Endodermal cell (in vitro differentiated cells): ENCODE measurements around the gene MARK3. TPM values are rescaled to one million over a fixed set of nuclear protein-coding genes. Genes with fewer than 3 reads are reported as not detected.

Experiments used
- DNase-seq: peaks from one replicate; pipeline ENCODE4 v3.0.0-alpha.2; 2017
- H3K27ac ChIP-seq: 2 replicates; pipeline ENCODE4 v1.5.1; 2013; ENCODE audit warnings: mild to moderate bottlenecking, low read depth, low read length, moderate library complexity
- H3K27me3 ChIP-seq: 2 replicates; pipeline ENCODE4 v1.6.1; 2013; ENCODE audit warnings: mild to moderate bottlenecking, low read length, moderate library complexity; ENCODE audit not compliant: insufficient read depth, control insufficient read depth, poor library complexity, severe bottlenecking
- H3K36me3 ChIP-seq: 2 replicates; pipeline ENCODE4 v1.7.0; 2013; ENCODE audit warnings: mild to moderate bottlenecking, low read length, moderate library complexity; ENCODE audit not compliant: control insufficient read depth, insufficient read depth
- H3K4me1 ChIP-seq: one replicate; pipeline ENCODE4 v1.7.0; 2013; ENCODE audit warnings: low read length; ENCODE audit not compliant: control insufficient read depth, insufficient read depth
- H3K4me3 ChIP-seq: 2 replicates; pipeline ENCODE4 v1.5.1; 2013; ENCODE audit warnings: mild to moderate bottlenecking, low read length, moderate library complexity
- H3K9ac ChIP-seq: 2 replicates; pipeline ENCODE4 v1.6.1; 2013; ENCODE audit warnings: mild to moderate bottlenecking, low read length, moderate library complexity; ENCODE audit not compliant: poor library complexity, severe bottlenecking; ENCODE audit errors: extremely low read depth
- H3K9me3 ChIP-seq: 2 replicates; pipeline ENCODE4 v1.6.1; 2013; ENCODE audit warnings: mild to moderate bottlenecking, low read length, moderate library complexity; ENCODE audit not compliant: control insufficient read depth
- H3K27ac Mint-ChIP-seq: 2 replicates; pipeline ENCODE4 v1.8.0; 2020; ENCODE audit warnings: mixed read lengths
- H3K27me3 Mint-ChIP-seq: 2 replicates; pipeline ENCODE4 v1.8.0; 2021; ENCODE audit warnings: mild to moderate bottlenecking, mixed read lengths; ENCODE audit not compliant: insufficient read depth
- H3K36me3 Mint-ChIP-seq: 2 replicates; pipeline ENCODE4 v1.8.0; 2020; ENCODE audit warnings: low read depth, mixed read lengths
- H3K4me1 Mint-ChIP-seq: 2 replicates; pipeline ENCODE4 v1.8.0; 2020; ENCODE audit warnings: mixed read lengths
- H3K4me3 Mint-ChIP-seq: 2 replicates; pipeline ENCODE4 v1.8.0; 2020; ENCODE audit warnings: mild to moderate bottlenecking, moderate library complexity, mixed read lengths
- H3K9me3 Mint-ChIP-seq: 2 replicates; pipeline ENCODE4 v1.8.0; 2020; ENCODE audit warnings: mild to moderate bottlenecking, mixed read lengths
- WGBS, 2 experiments: methylation state at CpG; one replicate each; pipeline versions ENCODE4 v1.1.5 to v1.1.7; 2013; ENCODE audit warnings: missing lambda C conversion rate in 2 of 2, mixed read lengths in 1 of 2; ENCODE audit not compliant: insufficient coverage in 1 of 2, insufficient read length in 1 of 2; 5-methylcytosine and 5-hydroxymethylcytosine counted together
- total RNA-seq, 2 donors: library from RNA; stranded (reverse); fragmentation: NEBNext Ultra II Directional in 1 of 2; extraction: Animal tissue kit (Norgen Biotek cat#: 25700) in 1 of 2; gene quantifications; 2 replicates in 1 of 2; 3 replicates in 1 of 2; pipeline ENCODE4 v1.2.1, GENCODE V29; 2021
- TF ChIP-seq, protein P1 (sequence below): fragments of 200-600 bp; sonication (generic); conservative IDR thresholded peaks from 2 replicates; pipeline ENCODE4 v1.5.0; 2021; ENCODE audit warnings: antibody characterized with exemption, mild to moderate bottlenecking

Gene MARK3
- total RNA-seq, 2 donors from 2014 or later: 95.8 to 106 TPM

DNA sequence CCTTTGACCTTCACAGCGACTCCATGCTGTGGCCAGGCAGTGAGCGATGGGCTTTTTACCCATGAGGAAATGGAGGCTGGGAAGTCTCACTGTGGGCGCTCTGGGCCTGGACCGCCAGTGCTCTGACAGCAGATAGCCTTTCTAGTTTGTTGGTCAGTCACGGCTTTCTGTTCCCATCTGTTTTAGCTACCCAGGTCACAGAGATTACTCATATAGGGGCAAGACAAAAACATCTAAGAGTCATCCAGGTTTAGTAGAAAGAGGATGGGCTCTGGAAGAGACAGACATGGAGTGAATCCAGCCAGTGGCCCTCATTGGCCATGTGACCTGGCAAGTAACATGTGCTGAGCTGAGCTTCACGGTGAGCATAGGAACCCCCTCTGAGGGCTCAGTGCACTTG lies 68.6 kb downstream of the MARK3 start:
- no peak overlapping the region for H3K27ac ChIP-seq
- Mint-ChIP-seq H3K4me1 (peaks cover 30% of the 10 kb centered on the region), H3K27ac (no peak overlapping the region), H3K9me3 (no peaks in the 10 kb centered on the region), H3K27me3 (no peaks in the 10 kb centered on the region), H3K36me3 (peaks cover 28% of the 10 kb centered on the region), H3K4me3 (no peak overlapping the region)
- no peak for DNase-seq
- H3K36me3 ChIP-seq: peaks cover 39% of the 10 kb centered on the region
- no peak overlapping the region for H3K9ac ChIP-seq
- WGBS, 2 experiments: 92 to 98% methylated on average over 5 to 6 of the region's 6 CpGs
- H3K4me1 ChIP-seq: peaks cover 17% of the 10 kb centered on the region
- H3K9me3 ChIP-seq: no peaks in the 10 kb centered on the region
- TF ChIP-seq, protein P1, sequence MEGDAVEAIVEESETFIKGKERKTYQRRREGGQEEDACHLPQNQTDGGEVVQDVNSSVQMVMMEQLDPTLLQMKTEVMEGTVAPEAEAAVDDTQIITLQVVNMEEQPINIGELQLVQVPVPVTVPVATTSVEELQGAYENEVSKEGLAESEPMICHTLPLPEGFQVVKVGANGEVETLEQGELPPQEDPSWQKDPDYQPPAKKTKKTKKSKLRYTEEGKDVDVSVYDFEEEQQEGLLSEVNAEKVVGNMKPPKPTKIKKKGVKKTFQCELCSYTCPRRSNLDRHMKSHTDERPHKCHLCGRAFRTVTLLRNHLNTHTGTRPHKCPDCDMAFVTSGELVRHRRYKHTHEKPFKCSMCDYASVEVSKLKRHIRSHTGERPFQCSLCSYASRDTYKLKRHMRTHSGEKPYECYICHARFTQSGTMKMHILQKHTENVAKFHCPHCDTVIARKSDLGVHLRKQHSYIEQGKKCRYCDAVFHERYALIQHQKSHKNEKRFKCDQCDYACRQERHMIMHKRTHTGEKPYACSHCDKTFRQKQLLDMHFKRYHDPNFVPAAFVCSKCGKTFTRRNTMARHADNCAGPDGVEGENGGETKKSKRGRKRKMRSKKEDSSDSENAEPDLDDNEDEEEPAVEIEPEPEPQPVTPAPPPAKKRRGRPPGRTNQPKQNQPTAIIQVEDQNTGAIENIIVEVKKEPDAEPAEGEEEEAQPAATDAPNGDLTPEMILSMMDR: no peak
- H3K4me3 ChIP-seq: no peak overlapping the region
- no peaks in the 10 kb centered on the region for H3K27me3 ChIP-seq

DNA sequence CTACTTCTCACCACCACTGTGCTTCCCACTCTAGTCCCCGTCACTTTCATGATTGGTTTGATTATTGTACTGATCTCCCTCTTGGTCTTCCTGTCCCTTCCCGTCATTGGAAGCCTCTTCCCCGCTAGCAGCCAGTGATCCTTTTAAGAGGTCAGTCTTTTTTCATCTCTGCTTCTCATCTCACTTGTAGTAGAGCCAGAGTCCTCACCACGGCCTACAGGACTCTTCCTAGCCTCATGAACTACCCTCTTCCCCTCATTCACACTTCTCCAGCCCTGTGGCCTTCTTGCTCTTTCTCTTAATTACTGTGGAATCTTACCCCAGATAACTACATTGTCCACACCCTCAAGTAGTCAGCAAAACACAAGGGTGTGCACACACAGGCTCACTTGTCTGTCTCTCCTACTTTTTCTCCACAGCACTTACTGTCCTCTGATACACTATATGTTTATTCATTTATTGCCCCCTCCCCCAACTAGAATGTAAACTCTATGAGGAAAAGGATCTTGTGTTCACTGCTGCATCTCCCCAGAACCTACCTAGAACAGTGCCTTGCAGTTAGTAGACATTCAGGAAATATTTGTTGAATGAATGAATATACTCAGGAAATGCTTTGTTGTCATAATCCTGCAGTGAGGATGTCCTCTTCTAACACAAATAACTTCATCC lies 71.1 kb downstream of the MARK3 start:
- Mint-ChIP-seq H3K27me3 (no peaks in the 10 kb centered on the region), H3K9me3 (no peaks in the 10 kb centered on the region), H3K4me3 (no peak overlapping the region), H3K27ac (peak overlapping the region; percentile 32), H3K36me3 (peaks cover 36% of the 10 kb centered on the region), H3K4me1 (peaks cover 19% of the 10 kb centered on the region)
- no peaks in the 10 kb centered on the region for H3K9me3 ChIP-seq
- peaks cover 11% of the 10 kb centered on the region for H3K4me1 ChIP-seq
- peak; percentile 65 for DNase-seq
- TF ChIP-seq, protein P1: no peak
- H3K27ac ChIP-seq: peak overlapping the region; percentile 7
- peaks cover 46% of the 10 kb centered on the region for H3K36me3 ChIP-seq
- peak overlapping the region; percentile 12 for H3K9ac ChIP-seq
- no peaks in the 10 kb centered on the region for H3K27me3 ChIP-seq
- 48 to 70% methylated on average over 4 of the region's 4 CpGs for WGBS, 2 experiments
- H3K4me3 ChIP-seq: no peak overlapping the region

DNA sequence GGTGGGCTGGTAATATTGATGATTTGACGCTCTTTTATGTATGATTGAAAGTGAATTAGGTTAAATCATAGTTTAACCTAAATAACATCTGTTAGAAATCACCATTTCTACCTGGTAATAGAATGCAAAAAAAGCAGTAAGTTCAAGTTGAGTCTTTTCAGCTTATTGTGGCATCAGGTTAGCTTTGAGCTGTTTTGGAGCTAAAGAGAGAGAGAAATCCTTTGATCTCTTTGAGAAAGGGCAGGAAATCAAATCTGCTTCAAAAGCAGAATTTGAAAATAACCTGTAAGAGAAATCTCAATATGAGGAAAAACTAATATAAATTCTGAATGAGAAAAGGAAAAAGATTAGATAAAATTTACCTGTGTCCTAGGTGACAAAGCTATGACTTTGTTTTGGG lies 75.2 kb downstream of the MARK3 start:
- WGBS, 2 experiments: no CpG with 5 or more reads among the region's 1 CpG
- Histone ChIP-seq H3K27ac (no peak overlapping the region), H3K4me1 (peaks cover 11% of the 10 kb centered on the region), H3K36me3 (peaks cover 61% of the 10 kb centered on the region), H3K9ac (no peak overlapping the region), H3K27me3 (no peaks in the 10 kb centered on the region), H3K9me3 (no peaks in the 10 kb centered on the region), H3K4me3 (no peak overlapping the region)
- Mint-ChIP-seq H3K4me1 (peaks cover 19% of the 10 kb centered on the region), H3K9me3 (no peaks in the 10 kb centered on the region), H3K27me3 (no peaks in the 10 kb centered on the region), H3K36me3 (peaks cover 43% of the 10 kb centered on the region), H3K27ac (no peak overlapping the region), H3K4me3 (no peak overlapping the region)
- TF ChIP-seq, protein P1: no peak
- no peak for DNase-seq
